RWPE2 (cell line): ENCODE data around the gene LARGE1.

Experiments
- ATAC-seq: fragments of 200-7000 bp; cut with Tn5 transposase; 3 replicates; pipeline ENCODE4 v1.9.1; 2021; ENCODE audit warnings: low read depth
- DNase-seq: peaks from one replicate; pipeline ENCODE4 v3.0.0-alpha.2; 2020; ENCODE audit warnings: low spot score
- H3K27ac ChIP-seq: fragments of 450-650 bp; 2 replicates; pipeline ENCODE4 v1.5.1; 2017; ENCODE audit warnings: mild to moderate bottlenecking; ENCODE audit not compliant: poor library complexity, severe bottlenecking
- H3K27me3 ChIP-seq: fragments of 250-450 bp; sonication (Bioruptor Pico); 2 replicates; pipeline ENCODE4 v1.5.1; 2021; ENCODE audit warnings: mild to moderate bottlenecking, moderate library complexity; ENCODE audit not compliant: insufficient read depth, poor library complexity, severe bottlenecking
- H3K36me3 ChIP-seq: fragments of 250-450 bp; sonication (Bioruptor Pico); 2 replicates; pipeline ENCODE4 v1.5.1; 2020; ENCODE audit warnings: low read depth, mild to moderate bottlenecking, moderate library complexity
- H3K4me1 ChIP-seq: fragments of 250-450 bp; sonication (Bioruptor Pico); 2 replicates; pipeline ENCODE4 v1.5.1; 2021; ENCODE audit warnings: mild to moderate bottlenecking, moderate library complexity; ENCODE audit not compliant: insufficient read depth, poor library complexity, severe bottlenecking
- H3K4me3 ChIP-seq: fragments of 250-450 bp; sonication (Bioruptor Pico); 2 replicates; pipeline ENCODE4 v1.5.1; 2021; ENCODE audit warnings: mild to moderate bottlenecking, moderate library complexity; ENCODE audit not compliant: severe bottlenecking
- H3K9me3 ChIP-seq: fragments of 250-450 bp; sonication (Bioruptor Pico); 2 replicates; pipeline ENCODE4 v1.5.1; 2021; ENCODE audit warnings: mild to moderate bottlenecking, moderate library complexity; ENCODE audit not compliant: severe bottlenecking
- TF ChIP-seq, protein P1 (sequence below): fragments of 450-650 bp; IDR thresholded peaks from one replicate; pipeline ENCODE4 v1.5.1; 2017; ENCODE audit warnings: mild to moderate bottlenecking, moderate library complexity; ENCODE audit not compliant: poor library complexity, severe bottlenecking

LARGE1 gene

DNA sequence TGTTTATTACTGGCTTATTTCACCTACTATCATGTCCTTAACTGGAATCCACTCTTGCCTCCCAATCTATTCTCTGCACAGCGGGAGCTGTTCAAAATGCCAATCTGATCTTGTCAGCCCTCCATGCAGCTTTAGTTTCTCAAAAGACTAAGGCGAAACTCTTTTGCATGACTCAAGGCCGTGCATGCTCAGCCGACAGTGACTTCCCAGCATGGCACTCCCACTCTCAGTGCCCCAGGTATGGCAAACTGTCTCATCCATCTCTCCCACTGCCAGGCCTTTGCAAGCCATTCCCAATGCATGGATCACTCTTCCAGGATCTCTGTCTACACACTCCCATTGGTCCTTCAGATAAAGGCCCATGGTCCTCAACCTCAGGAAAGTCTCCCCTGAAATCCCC, 245.9 kb downstream of the LARGE1 start:
- Histone ChIP-seq H3K27ac (no peak overlapping the region), H3K36me3 (no peaks in the 10 kb centered on the region), H3K9me3 (no peaks in the 10 kb centered on the region), H3K4me1 (no peaks in the 10 kb centered on the region), H3K4me3 (no peak overlapping the region), H3K27me3 (no peaks in the 10 kb centered on the region)
- DNase-seq: no peak
- ATAC-seq: no peak
- TF ChIP-seq, protein P1, sequence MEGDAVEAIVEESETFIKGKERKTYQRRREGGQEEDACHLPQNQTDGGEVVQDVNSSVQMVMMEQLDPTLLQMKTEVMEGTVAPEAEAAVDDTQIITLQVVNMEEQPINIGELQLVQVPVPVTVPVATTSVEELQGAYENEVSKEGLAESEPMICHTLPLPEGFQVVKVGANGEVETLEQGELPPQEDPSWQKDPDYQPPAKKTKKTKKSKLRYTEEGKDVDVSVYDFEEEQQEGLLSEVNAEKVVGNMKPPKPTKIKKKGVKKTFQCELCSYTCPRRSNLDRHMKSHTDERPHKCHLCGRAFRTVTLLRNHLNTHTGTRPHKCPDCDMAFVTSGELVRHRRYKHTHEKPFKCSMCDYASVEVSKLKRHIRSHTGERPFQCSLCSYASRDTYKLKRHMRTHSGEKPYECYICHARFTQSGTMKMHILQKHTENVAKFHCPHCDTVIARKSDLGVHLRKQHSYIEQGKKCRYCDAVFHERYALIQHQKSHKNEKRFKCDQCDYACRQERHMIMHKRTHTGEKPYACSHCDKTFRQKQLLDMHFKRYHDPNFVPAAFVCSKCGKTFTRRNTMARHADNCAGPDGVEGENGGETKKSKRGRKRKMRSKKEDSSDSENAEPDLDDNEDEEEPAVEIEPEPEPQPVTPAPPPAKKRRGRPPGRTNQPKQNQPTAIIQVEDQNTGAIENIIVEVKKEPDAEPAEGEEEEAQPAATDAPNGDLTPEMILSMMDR: no peak

- H3K4me1 ChIP-seq: no peaks in the 10 kb centered on the region
Measured at GRCh38 chr22:33669746-33670145, 250.5 kb downstream of the LARGE1 start.

GRCh38 chr22:33666961-33667619, 253.2 kb downstream of the LARGE1 start:
- no peak for DNase-seq
- Histone ChIP-seq H3K27ac (no peak overlapping the region), H3K9me3 (no peaks in the 10 kb centered on the region), H3K4me3 (no peak overlapping the region), H3K27me3 (no peaks in the 10 kb centered on the region), H3K4me1 (no peaks in the 10 kb centered on the region), H3K36me3 (no peaks in the 10 kb centered on the region)
- TF ChIP-seq, protein P1: no peak
- no peak for ATAC-seq

More at GRCh38 chr22:33669746-33670145, 250.5 kb downstream of the LARGE1 start:
- no peaks in the 10 kb centered on the region for H3K9me3 ChIP-seq
- no peak overlapping the region for H3K27ac ChIP-seq
- ATAC-seq (no peak), DNase-seq (no peak)
- no peaks in the 10 kb centered on the region for H3K36me3 ChIP-seq
- no peaks in the 10 kb centered on the region for H3K27me3 ChIP-seq
- TF ChIP-seq, protein P1: no peak
- no peak overlapping the region for H3K4me3 ChIP-seq

- Histone ChIP-seq H3K27me3 (no peaks in the 10 kb centered on the region), H3K27ac (no peak overlapping the region), H3K36me3 (no peaks in the 10 kb centered on the region), H3K9me3 (no peaks in the 10 kb centered on the region), H3K4me3 (no peak overlapping the region), H3K4me1 (no peaks in the 10 kb centered on the region)
- no peak for ATAC-seq
- DNase-seq: no peak
- TF ChIP-seq, protein P1: no peak
Measured at GRCh38 chr22:33666279-33666960, 253.9 kb downstream of the LARGE1 start.

GRCh38 chr22:33659448-33659847, 260.8 kb downstream of the LARGE1 start:
- no peak overlapping the region for H3K4me3 ChIP-seq
- H3K4me1 ChIP-seq: no peaks in the 10 kb centered on the region
- H3K36me3 ChIP-seq: no peaks in the 10 kb centered on the region
- TF ChIP-seq, protein P1: no peak
- no peak for ATAC-seq
- no peaks in the 10 kb centered on the region for H3K9me3 ChIP-seq
- H3K27ac ChIP-seq: no peak overlapping the region
- DNase-seq: no peak
- H3K27me3 ChIP-seq: no peaks in the 10 kb centered on the region
